Measurements from ENCODE around the gene COBL. TPM values are rescaled to one million over a fixed set of nuclear protein-coding genes. Genes with fewer than 3 reads are reported as not detected.

The COBL gene
- total RNA-seq, 1 experiment from 2014 or later: 49.9 TPM

- no TSS peak for BruUV-seq (replicated peaks)
- H3K27ac Mint-ChIP-seq (ENCODE audit: unreplicated experiment): no peak overlapping the region
- CTCF ChIA-PET: interaction anchor here (0.6 to 1.5 kb wide), 2 partner anchors 9 to 432 kb away, joined by 4 to 5 read pairs; no protein-coding TSS in a partner anchor
- H3K9me3 Mint-ChIP-seq (ENCODE audit: low read depth, unreplicated experiment): no peaks in the 10 kb centered on the region
- no peaks in the 10 kb centered on the region for H3K27me3 Mint-ChIP-seq (ENCODE audit: unreplicated experiment)
- no peak for DNase-seq
- intact Hi-C loops (cut with micrococcal nuclease; ENCODE audit: unreplicated experiment): no loop called here
- H3K36me3 Mint-ChIP-seq (ENCODE audit: insufficient read depth, unreplicated experiment): no peaks in the 10 kb centered on the region
- TF ChIP-seq CTCF (IDR thresholded peaks at IDR 0.05; ENCODE audit: unreplicated experiment): no peak
- no peaks in the 10 kb centered on the region for H3K4me1 Mint-ChIP-seq (ENCODE audit: low read depth, unreplicated experiment)
- H3K4me3 Mint-ChIP-seq (ENCODE audit: low read depth, unreplicated experiment): no peak overlapping the region
Observed at GRCh38 chr7:51236470-51237132, 80.0 kb downstream of the COBL start.

GRCh38 chr7:51235593-51236313 lies 80.9 kb downstream of the COBL start:
- intact Hi-C loops (cut with micrococcal nuclease; ENCODE audit: unreplicated experiment): no loop called here

GRCh38 chr7:51234609-51235308 lies 81.8 kb downstream of the COBL start:
- Mint-ChIP-seq H3K36me3 (ENCODE audit: insufficient read depth, unreplicated experiment) (no peaks in the 10 kb centered on the region), H3K9me3 (ENCODE audit: low read depth, unreplicated experiment) (no peaks in the 10 kb centered on the region), H3K4me1 (ENCODE audit: low read depth, unreplicated experiment) (no peaks in the 10 kb centered on the region), H3K27me3 (ENCODE audit: unreplicated experiment) (no peaks in the 10 kb centered on the region), H3K4me3 (ENCODE audit: low read depth, unreplicated experiment) (no peak overlapping the region), H3K27ac (ENCODE audit: unreplicated experiment) (no peak overlapping the region)
- CTCF ChIA-PET: interaction anchor here (0.7 kb wide), 2 partner anchors 13 to 29 kb away, joined by 3 to 5 read pairs; no protein-coding TSS in a partner anchor
- no peak for DNase-seq
- intact Hi-C loops (cut with micrococcal nuclease; ENCODE audit: unreplicated experiment): no loop called here
- TF ChIP-seq CTCF (IDR thresholded peaks at IDR 0.05; ENCODE audit: unreplicated experiment): no peak
- BruUV-seq (replicated peaks): no TSS peak

More at GRCh38 chr7:51235593-51236313, 80.9 kb downstream of the COBL start:
- Mint-ChIP-seq H3K27me3 (ENCODE audit: unreplicated experiment) (no peaks in the 10 kb centered on the region), H3K27ac (ENCODE audit: unreplicated experiment) (no peak overlapping the region), H3K9me3 (ENCODE audit: low read depth, unreplicated experiment) (no peaks in the 10 kb centered on the region), H3K36me3 (ENCODE audit: insufficient read depth, unreplicated experiment) (no peaks in the 10 kb centered on the region), H3K4me3 (ENCODE audit: low read depth, unreplicated experiment) (no peak overlapping the region), H3K4me1 (ENCODE audit: low read depth, unreplicated experiment) (no peaks in the 10 kb centered on the region)
- no peak for TF ChIP-seq CTCF (IDR thresholded peaks at IDR 0.05; ENCODE audit: unreplicated experiment)
- no peak for DNase-seq
- CTCF ChIA-PET: interaction anchor here (0.6 kb wide), 1 partner anchor 95 kb away, joined by 3 read pairs; no protein-coding TSS in a partner anchor
- BruUV-seq (replicated peaks): no TSS peak

- intact Hi-C loops (cut with micrococcal nuclease; ENCODE audit: unreplicated experiment): no loop called here
Observed at GRCh38 chr7:51234139-51234538, 82.5 kb downstream of the COBL start.

More at GRCh38 chr7:51234139-51234538, 82.5 kb downstream of the COBL start:
- no peaks in the 10 kb centered on the region for H3K9me3 Mint-ChIP-seq (ENCODE audit: low read depth, unreplicated experiment)
- BruUV-seq (replicated peaks): no TSS peak
- no peaks in the 10 kb centered on the region for H3K36me3 Mint-ChIP-seq (ENCODE audit: insufficient read depth, unreplicated experiment)
- TF ChIP-seq CTCF (IDR thresholded peaks at IDR 0.05; ENCODE audit: unreplicated experiment): no peak
- DNase-seq: no peak
- CTCF ChIA-PET: interaction anchor here (0.7 kb wide), 2 partner anchors 12 to 29 kb away, joined by 3 to 5 read pairs; no protein-coding TSS in a partner anchor
- H3K27ac Mint-ChIP-seq (ENCODE audit: unreplicated experiment): no peak overlapping the region
- no peaks in the 10 kb centered on the region for H3K4me1 Mint-ChIP-seq (ENCODE audit: low read depth, unreplicated experiment)
- H3K4me3 Mint-ChIP-seq (ENCODE audit: low read depth, unreplicated experiment): no peak overlapping the region
- no peaks in the 10 kb centered on the region for H3K27me3 Mint-ChIP-seq (ENCODE audit: unreplicated experiment)

All from Calu3 (cell line).